ENCODE data around the gene RREB1.

RREB1 gene

DNA sequence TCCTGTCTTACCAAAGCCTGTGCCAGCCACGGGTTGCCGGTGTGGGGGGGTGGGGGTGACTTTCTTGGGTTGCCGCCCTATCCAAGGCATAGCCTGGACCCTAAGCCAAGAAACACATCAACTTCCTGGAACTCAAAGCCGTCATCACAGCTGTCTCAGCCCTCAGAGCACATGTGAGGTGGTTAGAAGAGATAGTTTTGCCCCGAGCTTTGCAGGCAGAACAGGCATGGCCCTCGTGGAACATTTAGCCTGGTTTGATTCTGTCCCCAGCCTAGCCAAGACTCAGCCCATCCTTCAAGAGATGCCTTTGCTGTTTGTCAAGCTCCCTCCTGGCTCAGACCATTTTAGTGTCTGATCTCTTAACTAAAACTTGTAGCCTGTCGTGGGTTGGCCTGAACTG lies 64.9 kb downstream of the RREB1 start:
- Histone ChIP-seq H3K36me3 (ENCODE audit: control insufficient read depth, insufficient read depth, low read length, severe bottlenecking) (peaks cover 9% of the 10 kb centered on the region), H3K4me1 (ENCODE audit: control insufficient read depth, insufficient read depth, low read length) (peaks cover 59% of the 10 kb centered on the region), H3K27me3 (replicated peaks; ENCODE audit: control insufficient read depth, insufficient read depth, low read length) (no peaks in the 10 kb centered on the region), H3K4me3 (ENCODE audit: low read length) (no peak overlapping the region), H3K9me3 (ENCODE audit: control insufficient read depth, low read length) (no peaks in the 10 kb centered on the region), H3K9ac (ENCODE audit: low read length) (no peak overlapping the region)
- DNase-seq (ENCODE audit: low read depth): no peak

- no peak overlapping the region for H3K4me3 ChIP-seq (ENCODE audit: low read length)
Observed at GRCh38 chr6:7173843-7174503, 66.2 kb downstream of the RREB1 start.

DNA sequence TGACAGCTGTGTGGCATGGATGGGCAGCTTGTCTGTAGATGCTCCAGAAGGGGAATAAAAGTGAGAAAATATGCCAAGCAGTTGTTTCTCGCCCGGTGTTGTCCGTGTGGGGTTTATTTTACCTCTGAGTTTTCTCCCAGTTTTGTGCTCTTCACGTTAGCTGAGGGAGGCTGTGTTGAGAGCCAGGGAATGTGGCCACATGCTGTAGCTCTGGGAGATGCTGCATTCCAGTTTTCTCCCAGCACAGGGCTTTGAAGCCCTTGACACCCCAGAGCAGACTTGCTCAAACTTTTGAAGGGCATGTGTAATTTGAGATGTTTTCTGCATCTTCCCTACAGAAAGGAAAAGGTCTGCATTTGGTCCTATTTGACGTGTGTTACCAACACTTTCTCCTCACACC lies 67.7 kb downstream of the RREB1 start:
- Histone ChIP-seq H3K27me3 (replicated peaks; ENCODE audit: control insufficient read depth, insufficient read depth, low read length) (no peaks in the 10 kb centered on the region), H3K9me3 (ENCODE audit: control insufficient read depth, low read length) (no peaks in the 10 kb centered on the region), H3K36me3 (ENCODE audit: control insufficient read depth, insufficient read depth, low read length, severe bottlenecking) (peaks cover 37% of the 10 kb centered on the region), H3K9ac (ENCODE audit: low read length) (peak overlapping the region; percentile 22), H3K4me1 (ENCODE audit: control insufficient read depth, insufficient read depth, low read length) (peaks cover 31% of the 10 kb centered on the region), H3K4me3 (ENCODE audit: low read length) (no peak overlapping the region)
- DNase-seq (ENCODE audit: low read depth): peak; percentile 42

More at GRCh38 chr6:7173843-7174503, 66.2 kb downstream of the RREB1 start:
- peaks cover 45% of the 10 kb centered on the region for H3K4me1 ChIP-seq (ENCODE audit: control insufficient read depth, insufficient read depth, low read length)
- H3K27me3 ChIP-seq (replicated peaks; ENCODE audit: control insufficient read depth, insufficient read depth, low read length): no peaks in the 10 kb centered on the region
- peaks cover 22% of the 10 kb centered on the region for H3K36me3 ChIP-seq (ENCODE audit: control insufficient read depth, insufficient read depth, low read length, severe bottlenecking)
- no peak for DNase-seq (ENCODE audit: low read depth)
- H3K9ac ChIP-seq (ENCODE audit: low read length): peak overlapping the region; percentile 4
- H3K9me3 ChIP-seq (ENCODE audit: control insufficient read depth, low read length): no peaks in the 10 kb centered on the region

GRCh38 chr6:7176208-7176607 lies 68.4 kb downstream of the RREB1 start:
- Histone ChIP-seq H3K36me3 (ENCODE audit: control insufficient read depth, insufficient read depth, low read length, severe bottlenecking) (peaks cover 44% of the 10 kb centered on the region), H3K4me3 (ENCODE audit: low read length) (no peak overlapping the region), H3K9me3 (ENCODE audit: control insufficient read depth, low read length) (no peaks in the 10 kb centered on the region), H3K27me3 (replicated peaks; ENCODE audit: control insufficient read depth, insufficient read depth, low read length) (no peaks in the 10 kb centered on the region), H3K4me1 (ENCODE audit: control insufficient read depth, insufficient read depth, low read length) (peaks cover 23% of the 10 kb centered on the region), H3K9ac (ENCODE audit: low read length) (peak overlapping the region; percentile 22)
- no peak for DNase-seq (ENCODE audit: low read depth)

GRCh38 chr6:7178280-7178679 lies 70.5 kb downstream of the RREB1 start:
- no peaks in the 10 kb centered on the region for H3K27me3 ChIP-seq (replicated peaks; ENCODE audit: control insufficient read depth, insufficient read depth, low read length)
- H3K4me3 ChIP-seq (ENCODE audit: low read length): no peak overlapping the region
- H3K9ac ChIP-seq (ENCODE audit: low read length): no peak overlapping the region
- DNase-seq (ENCODE audit: low read depth): no peak
- no peaks in the 10 kb centered on the region for H3K9me3 ChIP-seq (ENCODE audit: control insufficient read depth, low read length)
- peaks cover 65% of the 10 kb centered on the region for H3K36me3 ChIP-seq (ENCODE audit: control insufficient read depth, insufficient read depth, low read length, severe bottlenecking)
- H3K4me1 ChIP-seq (ENCODE audit: control insufficient read depth, insufficient read depth, low read length): peaks cover 17% of the 10 kb centered on the region

- Histone ChIP-seq H3K27me3 (replicated peaks; ENCODE audit: control insufficient read depth, insufficient read depth, low read length) (no peaks in the 10 kb centered on the region), H3K4me1 (ENCODE audit: control insufficient read depth, insufficient read depth, low read length) (peaks cover 10% of the 10 kb centered on the region), H3K4me3 (ENCODE audit: low read length) (no peak overlapping the region), H3K36me3 (ENCODE audit: control insufficient read depth, insufficient read depth, low read length, severe bottlenecking) (peaks cover 89% of the 10 kb centered on the region), H3K9me3 (ENCODE audit: control insufficient read depth, low read length) (no peaks in the 10 kb centered on the region), H3K9ac (ENCODE audit: low read length) (no peak overlapping the region)
- no peak for DNase-seq (ENCODE audit: low read depth)
Observed at GRCh38 chr6:7180751-7181150, 73.0 kb downstream of the RREB1 start.

DNA sequence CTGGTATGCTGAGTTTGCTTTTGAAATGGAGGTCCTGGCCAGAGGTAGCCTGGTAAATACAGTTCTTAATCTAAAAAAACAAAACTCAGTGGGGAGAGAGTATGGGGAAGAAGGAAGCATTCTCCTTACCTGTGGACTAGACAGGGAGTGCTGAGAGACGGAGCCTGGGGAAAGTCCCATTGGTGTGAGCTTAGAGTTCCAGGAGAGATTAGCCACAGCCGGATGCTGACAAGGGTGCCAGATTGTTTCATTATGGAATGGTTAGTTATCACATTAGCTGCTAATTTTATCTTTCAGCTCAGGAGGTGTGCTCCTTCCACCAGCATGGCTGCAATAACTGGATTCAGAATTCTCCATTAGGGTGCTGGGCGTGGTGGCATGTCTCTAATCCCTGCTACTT lies 75.9 kb downstream of the RREB1 start:
- no peaks in the 10 kb centered on the region for H3K27me3 ChIP-seq (replicated peaks; ENCODE audit: control insufficient read depth, insufficient read depth, low read length)
- no peaks in the 10 kb centered on the region for H3K9me3 ChIP-seq (ENCODE audit: control insufficient read depth, low read length)
- no peak overlapping the region for H3K9ac ChIP-seq (ENCODE audit: low read length)
- H3K4me1 ChIP-seq (ENCODE audit: control insufficient read depth, insufficient read depth, low read length): no peaks in the 10 kb centered on the region
- DNase-seq (ENCODE audit: low read depth): no peak
- H3K36me3 ChIP-seq (ENCODE audit: control insufficient read depth, insufficient read depth, low read length, severe bottlenecking): peaks cover 99% of the 10 kb centered on the region
- H3K4me3 ChIP-seq (ENCODE audit: low read length): no peak overlapping the region

DNA sequence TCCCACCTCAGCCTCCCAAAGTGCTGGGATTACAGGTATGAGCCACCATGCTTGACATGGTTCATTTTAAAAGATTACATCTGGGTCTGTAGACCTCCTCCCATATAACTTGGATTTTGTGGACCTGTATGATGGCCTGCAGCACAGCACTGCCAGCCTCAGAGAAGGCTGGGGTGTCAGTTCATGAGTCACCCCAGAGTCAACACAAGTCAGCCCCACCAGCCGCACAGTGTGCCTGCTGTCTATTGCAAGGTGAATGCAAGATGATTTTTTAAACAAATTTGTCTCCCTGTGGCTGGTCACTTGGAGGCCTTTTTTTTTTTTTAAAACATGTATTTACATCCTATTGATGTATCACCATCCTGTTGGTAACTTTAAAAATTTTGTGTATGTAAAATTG lies 76.7 kb downstream of the RREB1 start:
- H3K36me3 ChIP-seq (ENCODE audit: control insufficient read depth, insufficient read depth, low read length, severe bottlenecking): peaks cover 99% of the 10 kb centered on the region
- H3K9ac ChIP-seq (ENCODE audit: low read length): no peak overlapping the region
- no peak for DNase-seq (ENCODE audit: low read depth)
- H3K4me3 ChIP-seq (ENCODE audit: low read length): no peak overlapping the region
- no peaks in the 10 kb centered on the region for H3K4me1 ChIP-seq (ENCODE audit: control insufficient read depth, insufficient read depth, low read length)
- H3K27me3 ChIP-seq (replicated peaks; ENCODE audit: control insufficient read depth, insufficient read depth, low read length): no peaks in the 10 kb centered on the region
- no peaks in the 10 kb centered on the region for H3K9me3 ChIP-seq (ENCODE audit: control insufficient read depth, low read length)

- Histone ChIP-seq H3K27me3 (replicated peaks; ENCODE audit: control insufficient read depth, insufficient read depth, low read length) (no peaks in the 10 kb centered on the region), H3K4me3 (ENCODE audit: low read length) (no peak overlapping the region), H3K4me1 (ENCODE audit: control insufficient read depth, insufficient read depth, low read length) (no peaks in the 10 kb centered on the region), H3K36me3 (ENCODE audit: control insufficient read depth, insufficient read depth, low read length, severe bottlenecking) (peaks cover 99% of the 10 kb centered on the region), H3K9ac (ENCODE audit: low read length) (no peak overlapping the region), H3K9me3 (ENCODE audit: control insufficient read depth, low read length) (no peaks in the 10 kb centered on the region)
- no peak for DNase-seq (ENCODE audit: low read depth)
Observed at GRCh38 chr6:7185561-7185960, 77.8 kb downstream of the RREB1 start.

DNA sequence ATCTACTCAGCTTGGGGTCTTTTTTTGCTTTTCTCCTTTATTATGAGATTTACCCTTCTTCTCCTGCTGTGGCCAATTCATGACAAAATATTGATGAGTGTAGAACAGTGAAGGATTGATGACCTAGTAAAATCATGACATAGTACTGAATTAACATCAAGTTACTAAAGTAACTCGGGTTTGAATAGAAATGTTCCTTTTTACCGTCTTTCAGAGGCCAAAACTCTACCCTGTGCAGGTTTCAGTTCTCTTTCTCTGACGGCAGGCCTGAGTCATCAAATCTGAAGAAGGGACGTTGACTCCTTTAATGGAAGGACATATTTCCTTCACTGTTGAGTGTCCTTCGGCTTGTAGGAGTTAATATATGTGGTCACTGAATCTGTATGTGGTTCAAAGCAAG lies 80.7 kb downstream of the RREB1 start:
- H3K36me3 ChIP-seq (ENCODE audit: control insufficient read depth, insufficient read depth, low read length, severe bottlenecking): peaks cover 95% of the 10 kb centered on the region
- no peaks in the 10 kb centered on the region for H3K27me3 ChIP-seq (replicated peaks; ENCODE audit: control insufficient read depth, insufficient read depth, low read length)
- DNase-seq (ENCODE audit: low read depth): no peak
- H3K9me3 ChIP-seq (ENCODE audit: control insufficient read depth, low read length): no peaks in the 10 kb centered on the region
- H3K4me1 ChIP-seq (ENCODE audit: control insufficient read depth, insufficient read depth, low read length): no peaks in the 10 kb centered on the region
- no peak overlapping the region for H3K4me3 ChIP-seq (ENCODE audit: low read length)
- no peak overlapping the region for H3K9ac ChIP-seq (ENCODE audit: low read length)

DNA sequence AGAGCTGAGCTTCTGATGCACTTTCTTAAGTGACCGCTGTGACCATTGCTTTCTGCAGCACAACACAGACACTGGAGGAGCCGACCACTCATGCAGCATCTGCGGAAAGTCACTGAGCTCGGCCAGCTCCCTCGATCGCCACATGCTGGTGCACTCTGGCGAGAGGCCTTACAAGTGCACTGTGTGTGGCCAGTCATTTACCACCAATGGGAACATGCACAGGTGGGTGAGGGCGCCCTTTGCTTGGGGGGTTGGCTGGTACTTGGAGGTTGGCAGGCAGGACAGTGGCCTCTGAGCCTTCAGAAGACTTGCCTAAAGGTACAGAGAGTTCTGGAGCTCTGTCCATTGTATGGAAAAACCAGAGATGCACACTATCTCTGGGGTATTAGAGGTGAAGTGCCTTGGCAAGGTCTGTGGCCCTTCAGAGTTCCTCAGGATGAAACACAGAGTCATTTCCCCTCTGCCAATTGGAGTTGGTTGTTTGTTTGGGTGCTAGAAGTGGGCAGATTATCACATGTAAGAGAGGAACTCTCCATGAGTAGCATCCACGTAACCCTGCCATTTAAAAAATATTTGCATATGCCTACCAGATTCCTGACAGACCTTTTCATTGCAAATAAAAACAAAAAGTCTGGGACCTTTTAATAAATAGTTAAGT lies 81.5 kb downstream of the RREB1 start:
- Histone ChIP-seq H3K36me3 (ENCODE audit: control insufficient read depth, insufficient read depth, low read length, severe bottlenecking) (peaks cover 88% of the 10 kb centered on the region), H3K27me3 (replicated peaks; ENCODE audit: control insufficient read depth, insufficient read depth, low read length) (no peaks in the 10 kb centered on the region), H3K9me3 (ENCODE audit: control insufficient read depth, low read length) (no peaks in the 10 kb centered on the region), H3K9ac (ENCODE audit: low read length) (no peak overlapping the region), H3K4me3 (ENCODE audit: low read length) (no peak overlapping the region), H3K4me1 (ENCODE audit: control insufficient read depth, insufficient read depth, low read length) (no peaks in the 10 kb centered on the region)
- no peak for DNase-seq (ENCODE audit: low read depth)

All from adipocyte (in vitro differentiated cells).